Stimulated activated CD4-positive, alpha-beta T cell treated with anti-CD3 and anti-CD28 coated beads, Interleukin-4, amount 100 ng/mL, for 24 hours (primary cell): ENCODE data around the gene G3BP1.
"Not testable (repeated sequence)": the region's sequence is repeated elsewhere in the genome, so short reads cannot be mapped to it uniquely, and the experiment has no call there.

Experiments
- DNase-seq: peaks from one replicate; pipeline ENCODE4 v3.0.0-alpha.2; 2020

The G3BP1 gene

DNA sequence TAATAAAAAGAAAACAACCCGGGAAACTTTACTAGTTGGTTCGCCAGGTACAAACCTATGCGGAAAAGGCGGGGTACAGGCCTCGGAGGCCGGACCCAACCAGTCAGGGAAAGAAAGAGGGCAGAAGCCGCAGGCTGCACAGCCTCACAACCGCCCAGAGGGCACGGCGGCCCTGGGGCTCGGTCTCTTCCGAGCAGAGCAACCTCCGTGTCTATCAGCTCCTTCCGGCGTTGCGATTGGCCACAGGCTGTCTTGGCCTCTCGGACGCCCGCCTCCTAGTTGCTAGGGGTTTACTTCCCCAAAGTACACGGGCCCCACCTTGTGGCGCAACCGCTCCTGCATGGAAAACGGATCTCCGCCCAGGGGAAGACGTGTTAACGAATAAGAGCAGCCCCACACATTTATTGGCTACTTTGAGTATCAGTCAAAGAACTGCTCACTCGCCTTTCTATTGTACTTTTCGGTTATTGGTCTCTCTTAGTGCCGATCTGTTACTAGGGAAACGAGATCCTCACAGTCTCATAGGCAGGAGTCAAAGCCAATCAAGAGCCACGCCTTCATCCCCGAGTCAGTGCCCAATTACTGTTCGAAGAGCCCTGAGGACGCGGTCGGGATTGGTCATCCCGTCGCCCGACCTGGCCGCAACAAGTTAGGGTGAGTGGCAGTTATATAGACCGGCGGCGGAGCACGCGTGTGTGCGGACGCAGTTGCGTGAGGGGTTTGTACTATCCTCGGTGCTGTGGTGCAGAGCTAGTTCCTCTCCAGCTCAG, at the start of gene G3BP1:
G3BP1 (plus strand) TSS at position 696 of the 770 bp plus-strand sequence. CDS start 14,667 bp downstream, outside the sequence.
- peak; percentile 100 for DNase-seq

- DNase-seq, result no peak
These were observed 49.2 kb upstream of the G3BP1 start for GRCh38 chr5:151722546-151722945.

GRCh38 chr5:151724360-151724759, 47.4 kb upstream of the G3BP1 start:
- DNase-seq, result no peak

DNA sequence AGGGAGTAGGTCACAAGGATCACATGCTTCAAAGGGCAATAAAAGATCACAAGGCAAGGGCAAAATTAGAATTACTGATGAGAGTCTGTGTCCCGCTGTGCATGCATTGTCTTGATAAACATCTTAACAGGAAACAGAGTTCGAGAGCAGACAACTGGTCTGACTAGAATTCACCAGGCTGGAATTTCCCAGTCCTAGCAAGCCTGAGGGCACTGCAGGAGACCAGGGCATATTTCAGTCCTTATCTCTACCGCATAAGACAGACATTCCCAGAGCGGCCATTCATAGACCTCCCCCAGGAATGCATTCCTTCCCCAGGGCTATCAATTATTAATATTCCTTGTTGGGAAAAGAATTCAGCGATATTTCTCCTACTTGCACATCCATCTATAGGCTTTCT, 42.2 kb upstream of the G3BP1 start:
- DNase-seq, result not testable (repeated sequence)

DNA sequence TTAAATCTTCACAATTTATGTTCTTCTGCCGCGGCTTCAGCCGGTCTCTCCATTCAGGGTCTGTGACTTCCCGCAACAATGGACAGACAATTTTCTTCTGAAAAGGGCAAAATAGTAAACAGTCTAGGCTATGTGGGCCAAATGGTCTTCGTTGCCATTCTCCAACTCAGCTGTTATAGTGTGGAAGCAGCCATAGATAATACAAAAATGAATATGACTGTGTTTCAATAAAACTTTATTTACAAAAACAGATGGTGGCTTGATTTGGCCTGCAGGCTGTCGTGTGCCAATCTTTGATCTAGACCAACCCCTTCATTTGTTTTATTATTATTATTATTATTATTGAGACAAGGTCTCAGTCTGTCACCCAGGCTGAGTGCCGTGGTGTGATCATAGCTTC, 41.4 kb upstream of the G3BP1 start:
- DNase-seq, result no peak

DNA sequence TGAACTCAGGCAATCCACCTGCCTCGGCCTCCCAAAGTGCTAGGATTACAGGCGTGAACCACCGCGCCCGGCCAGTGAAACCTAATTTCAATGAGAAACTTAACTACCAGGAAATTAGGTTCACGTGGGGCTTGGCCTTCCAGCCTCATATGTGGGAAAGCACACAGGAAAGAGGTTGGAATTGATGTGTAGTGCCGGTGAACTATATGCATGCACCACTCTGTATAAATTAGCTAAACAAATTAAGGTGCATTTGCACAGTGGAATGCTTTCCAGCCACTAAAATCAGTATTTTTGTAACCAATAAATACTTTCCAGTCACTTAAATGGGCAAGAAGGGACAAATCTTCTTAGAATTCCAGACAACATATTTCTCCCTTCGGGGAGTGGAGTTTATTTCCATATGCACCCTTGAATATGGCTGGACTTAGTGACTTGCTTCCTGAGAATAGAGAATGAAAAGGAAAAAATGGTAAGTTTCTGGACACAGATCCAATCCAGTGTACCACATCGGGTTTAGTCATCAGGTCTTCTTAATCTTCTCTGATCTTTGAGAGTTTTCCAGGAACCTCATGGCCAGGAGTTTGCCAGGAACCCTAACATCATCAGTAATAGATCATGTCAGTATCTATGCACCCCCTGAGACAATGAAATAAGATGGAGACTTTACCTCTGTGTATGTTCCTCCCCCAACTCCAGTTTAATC, 38.2 kb upstream of the G3BP1 start:
- no peak for DNase-seq

DNA sequence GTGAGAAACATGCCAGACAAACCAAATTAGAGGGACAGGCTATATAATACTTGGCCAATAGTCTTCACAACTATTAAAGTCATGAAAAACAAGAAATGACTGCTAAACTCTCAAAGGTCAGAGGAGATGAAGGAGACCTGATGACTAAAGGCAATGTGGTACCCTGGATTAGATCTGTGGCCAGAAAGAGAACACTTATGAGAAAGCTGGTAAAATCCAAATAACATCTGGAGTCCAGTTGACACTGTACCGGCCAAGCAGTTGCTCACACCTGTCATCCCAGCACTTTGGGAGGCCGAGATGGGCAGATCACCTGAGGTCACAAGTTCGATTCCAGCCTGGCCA, 37.7 kb upstream of the G3BP1 start:
- DNase-seq, result no peak

DNA sequence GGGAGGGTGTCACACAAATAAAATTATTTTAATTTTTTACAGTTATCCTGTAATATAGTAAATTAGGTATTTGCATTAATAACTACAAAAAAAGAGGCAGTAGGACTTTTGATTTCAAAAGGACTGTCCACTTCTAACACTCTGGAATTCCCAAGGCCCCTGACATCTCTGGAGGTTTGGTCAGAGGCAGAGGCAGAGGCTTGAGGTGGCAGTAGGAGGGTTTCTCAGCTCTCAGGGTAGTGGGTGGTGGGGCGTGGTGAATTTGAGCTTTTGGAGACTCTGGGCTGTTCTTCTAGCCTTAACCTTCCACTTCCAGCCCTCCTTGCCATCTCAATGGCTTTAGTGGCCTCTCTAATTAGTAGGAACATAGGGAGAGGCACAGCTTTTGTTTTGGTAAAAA, 36.1 kb upstream of the G3BP1 start:
- no peak for DNase-seq

GRCh38 chr5:151737431-151737830, 34.3 kb upstream of the G3BP1 start:
- DNase-seq, result no peak

DNA sequence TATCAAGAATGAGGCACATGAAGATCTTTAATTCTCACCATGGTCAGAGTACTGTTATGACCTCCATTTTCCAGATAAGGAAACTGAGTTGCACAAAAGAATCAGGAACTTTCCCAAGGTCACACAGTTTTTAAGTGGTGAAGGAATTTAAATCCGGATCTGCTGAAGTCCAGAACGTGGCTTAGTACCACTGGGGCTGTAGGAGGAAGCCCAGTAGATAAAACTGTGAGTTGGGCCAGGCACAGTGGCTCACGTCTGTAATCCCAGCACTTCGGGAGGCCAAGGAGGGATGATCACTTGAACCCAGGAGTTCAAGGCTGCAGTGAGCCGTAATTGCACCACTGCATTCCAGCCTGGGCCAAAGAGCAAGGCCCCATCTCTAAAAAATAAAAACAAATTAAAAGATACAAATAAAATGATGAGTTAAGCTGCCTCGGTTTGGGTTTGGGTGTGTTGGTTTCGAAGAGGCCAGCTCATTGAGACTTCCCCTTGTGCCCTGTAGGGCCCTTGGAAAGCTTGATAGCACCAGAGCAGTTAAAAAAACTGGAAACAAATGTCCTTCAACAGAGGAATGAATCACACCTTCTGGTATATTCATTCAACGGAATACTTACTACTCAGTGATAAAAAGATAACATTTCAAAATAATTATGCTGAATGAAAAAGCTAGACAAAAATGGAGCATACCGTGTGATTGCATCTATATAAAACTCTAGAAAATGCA, 33.5 kb upstream of the G3BP1 start:
- DNase-seq, result no peak

DNA sequence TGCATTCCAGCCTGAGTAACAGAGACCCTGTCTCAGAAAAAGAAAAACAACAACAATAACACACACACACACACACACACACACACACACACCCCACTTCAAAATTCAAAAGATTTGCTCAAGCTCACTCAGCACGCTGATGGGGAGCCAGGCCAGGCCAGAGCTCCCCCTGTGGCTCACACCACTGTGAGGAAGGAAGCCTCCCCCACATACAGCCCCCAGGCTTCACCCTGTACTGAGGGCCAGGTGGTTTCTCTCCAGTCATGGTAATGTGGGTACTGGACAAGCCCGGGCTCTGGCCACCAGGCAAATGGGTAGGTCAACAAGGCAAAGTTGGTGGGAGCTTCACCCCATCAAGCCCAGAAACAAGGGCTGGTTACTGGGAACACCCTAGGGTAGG, 32.4 kb upstream of the G3BP1 start:
- no peak for DNase-seq

- no peak for DNase-seq
These were observed 31.8 kb upstream of the G3BP1 start for GRCh38 chr5:151739939-151740335.

DNA sequence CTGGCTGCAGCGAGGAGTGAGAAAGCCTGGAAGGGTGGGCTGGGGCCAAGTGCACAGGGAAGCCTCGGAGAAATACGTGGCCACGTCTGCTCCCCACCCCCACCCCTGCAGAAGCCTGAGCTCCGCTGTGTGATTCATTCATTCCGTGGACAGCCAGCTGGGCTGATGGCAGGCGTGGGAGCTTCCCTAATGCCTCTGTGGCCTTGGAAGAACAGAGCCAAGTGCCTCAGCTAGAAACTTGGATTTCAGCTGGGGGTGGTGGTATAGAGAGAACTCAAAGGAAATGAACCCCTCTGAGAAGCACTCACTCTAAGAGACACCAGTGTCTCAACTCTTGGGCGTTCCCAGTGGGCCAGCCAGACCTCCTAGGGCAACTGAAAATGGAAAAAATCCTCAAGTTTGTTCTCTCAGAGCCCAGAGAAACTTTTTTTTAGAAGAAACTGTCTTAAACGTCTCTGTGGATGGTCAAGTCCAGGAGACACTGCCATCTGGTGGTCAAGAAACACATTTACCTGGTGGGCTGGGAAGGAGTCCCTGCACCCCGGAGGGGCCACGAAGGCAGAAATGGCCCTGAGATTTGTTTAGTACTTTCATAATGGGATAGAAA, 31.3 kb upstream of the G3BP1 start:
- DNase-seq, result peak; percentile 47

GRCh38 chr5:151740958-151741373, 30.8 kb upstream of the G3BP1 start:
- DNase-seq, result no peak

DNA sequence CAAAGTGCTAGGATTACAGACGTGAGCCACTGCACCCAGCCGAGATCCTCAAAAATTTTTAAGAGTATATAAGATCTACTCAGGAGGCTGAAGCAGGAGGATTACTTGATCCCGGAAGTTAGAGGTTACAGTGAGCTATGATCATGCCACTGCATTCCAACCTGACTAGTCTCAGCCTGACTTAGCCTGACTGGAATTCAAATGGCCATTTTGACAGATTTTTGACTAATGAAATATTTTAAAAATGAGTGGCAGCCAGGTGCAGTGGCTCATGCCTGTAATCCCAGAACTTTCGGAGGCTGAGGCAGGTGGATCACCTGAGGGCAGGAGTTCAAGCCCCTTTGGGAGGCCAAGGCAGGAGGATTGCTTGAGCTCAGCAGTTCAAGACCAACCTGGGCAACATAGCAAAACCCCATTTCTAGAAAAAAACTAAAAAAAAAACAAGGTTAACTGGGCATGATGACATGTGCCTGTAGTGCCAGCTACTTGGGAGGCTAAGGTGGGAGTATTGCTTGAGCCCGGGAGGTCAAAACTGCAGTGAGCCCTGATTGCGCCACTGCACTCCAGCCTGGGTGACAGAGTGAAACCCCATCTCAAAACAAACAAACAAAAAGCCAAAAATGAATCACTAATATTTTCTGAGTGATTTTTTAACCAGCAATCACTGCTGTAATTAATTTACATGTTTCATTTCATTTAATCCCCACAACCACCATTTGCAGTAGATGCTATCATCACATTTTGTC, 29.9 kb upstream of the G3BP1 start:
- no peak for DNase-seq

DNA sequence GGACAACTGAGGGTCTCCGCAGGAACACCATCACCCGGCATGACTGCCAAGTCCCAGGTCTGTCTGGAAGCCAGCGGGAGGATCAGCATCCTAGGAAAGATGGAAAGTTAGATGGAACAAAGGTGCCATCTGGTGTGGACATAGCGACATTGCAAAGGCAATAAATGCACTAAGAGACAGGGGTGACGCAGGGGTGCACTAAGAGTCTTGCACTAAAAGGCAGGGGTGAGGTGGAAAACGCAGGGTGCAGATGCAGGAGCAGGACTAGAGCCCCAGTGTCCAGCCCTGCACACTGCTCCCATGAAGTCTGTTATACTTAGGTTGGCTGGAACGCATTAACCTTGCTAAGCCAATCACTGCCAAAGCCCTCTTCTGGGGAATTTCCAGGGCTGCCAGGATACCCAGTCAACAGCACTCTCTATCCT, 28.9 kb upstream of the G3BP1 start:
- DNase-seq, result no peak

GRCh38 chr5:151743530-151743929, 28.2 kb upstream of the G3BP1 start:
- DNase-seq, result no peak

GRCh38 chr5:151745071-151745705, 26.6 kb upstream of the G3BP1 start:
- peak; percentile 18 for DNase-seq

- DNase-seq, result no peak
These were observed 21.6 kb upstream of the G3BP1 start for GRCh38 chr5:151750121-151750520.

GRCh38 chr5:151751091-151751490, 20.7 kb upstream of the G3BP1 start:
- no peak for DNase-seq

- no peak for DNase-seq
These were observed 20.2 kb upstream of the G3BP1 start for GRCh38 chr5:151751593-151751992.

GRCh38 chr5:151755383-151755782, 16.4 kb upstream of the G3BP1 start:
- DNase-seq, result no peak
